ENCODE measurements around the gene UGCG.

The UGCG gene

DNA sequence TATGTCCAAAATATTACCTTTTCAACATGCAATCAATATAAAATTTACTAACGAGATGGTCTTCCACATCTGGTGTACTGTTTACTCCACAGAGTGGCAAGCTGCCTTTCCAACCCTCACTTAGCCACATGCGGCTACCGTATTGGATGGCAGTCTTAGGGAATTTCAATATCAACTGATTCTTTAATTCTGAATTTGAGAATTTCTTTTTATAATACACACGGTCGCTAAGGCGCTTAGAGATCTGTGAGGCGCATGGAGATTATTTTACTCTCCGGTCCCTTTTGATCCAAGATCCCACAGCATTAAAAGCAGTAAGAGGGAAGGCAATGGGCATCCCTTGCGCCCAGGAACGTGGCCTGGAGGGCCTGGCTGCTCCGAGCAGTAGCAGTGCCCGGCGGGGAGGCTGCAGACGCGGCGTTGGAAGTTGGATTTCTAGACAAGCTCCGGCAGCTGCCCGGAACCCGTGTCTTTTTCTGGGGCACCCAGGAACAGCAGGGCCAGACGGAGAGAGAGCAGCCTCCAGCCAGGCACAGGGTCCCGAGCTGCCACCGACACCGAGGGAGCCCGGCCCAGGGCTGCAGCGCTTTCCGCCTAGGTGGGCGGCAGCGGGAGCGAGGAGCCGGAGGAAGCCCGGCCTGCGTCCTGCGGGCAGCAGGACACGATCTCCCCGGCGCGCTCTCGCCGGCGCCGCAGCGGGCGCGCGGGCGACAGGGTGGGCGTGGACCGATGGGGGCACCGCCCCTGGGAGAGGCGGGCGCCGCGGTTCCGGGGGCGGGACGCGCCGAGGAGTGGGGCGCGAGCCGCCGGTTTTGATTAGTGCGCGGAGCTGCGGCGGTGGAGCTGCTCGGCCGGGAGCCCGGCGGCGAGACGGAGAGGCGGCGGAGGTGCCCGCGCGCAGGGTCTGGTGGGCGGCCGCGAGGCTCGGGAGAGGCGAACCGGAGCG is at the start of gene UGCG:
TSS of gene UGCG (plus strand) at position 819 of the 946 bp plus-strand sequence. CDS start 402 bp downstream, outside the sequence.
- TF ChIP-seq, protein P1, sequence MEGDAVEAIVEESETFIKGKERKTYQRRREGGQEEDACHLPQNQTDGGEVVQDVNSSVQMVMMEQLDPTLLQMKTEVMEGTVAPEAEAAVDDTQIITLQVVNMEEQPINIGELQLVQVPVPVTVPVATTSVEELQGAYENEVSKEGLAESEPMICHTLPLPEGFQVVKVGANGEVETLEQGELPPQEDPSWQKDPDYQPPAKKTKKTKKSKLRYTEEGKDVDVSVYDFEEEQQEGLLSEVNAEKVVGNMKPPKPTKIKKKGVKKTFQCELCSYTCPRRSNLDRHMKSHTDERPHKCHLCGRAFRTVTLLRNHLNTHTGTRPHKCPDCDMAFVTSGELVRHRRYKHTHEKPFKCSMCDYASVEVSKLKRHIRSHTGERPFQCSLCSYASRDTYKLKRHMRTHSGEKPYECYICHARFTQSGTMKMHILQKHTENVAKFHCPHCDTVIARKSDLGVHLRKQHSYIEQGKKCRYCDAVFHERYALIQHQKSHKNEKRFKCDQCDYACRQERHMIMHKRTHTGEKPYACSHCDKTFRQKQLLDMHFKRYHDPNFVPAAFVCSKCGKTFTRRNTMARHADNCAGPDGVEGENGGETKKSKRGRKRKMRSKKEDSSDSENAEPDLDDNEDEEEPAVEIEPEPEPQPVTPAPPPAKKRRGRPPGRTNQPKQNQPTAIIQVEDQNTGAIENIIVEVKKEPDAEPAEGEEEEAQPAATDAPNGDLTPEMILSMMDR (IDR thresholded peaks at IDR 0.05; ENCODE audit: insufficient read depth, low read length, poor library complexity, severe bottlenecking) = no peak
- TF ChIP-seq EZH2phosphoT487 (conservative IDR thresholded peaks at IDR 0.05; ENCODE audit: low read length) = no peak
- peak within 1 kb of the TSS; percentile 76 for H2AFZ ChIP-seq (ENCODE audit: low read depth, low read length, severe bottlenecking)
- peaks cover 43% of the 10 kb centered on the region for H3F3A ChIP-seq (ENCODE audit: insufficient read depth)
- peaks cover 14% of the 10 kb centered on the region for H4K20me1 ChIP-seq (ENCODE audit: low read depth, low read length)
- H3K27me3 ChIP-seq (ENCODE audit: low read length) = no peaks in the 10 kb centered on the region
- H3K4me3 ChIP-seq (ENCODE audit: insufficient read depth, low read length, poor library complexity, severe bottlenecking) = peak within 1 kb of the TSS; percentile 89
- H3K9me3 ChIP-seq (ENCODE audit: insufficient read depth, low read length) = no peaks in the 10 kb centered on the region
- peak within 1 kb of the TSS; percentile 85 for H3K9ac ChIP-seq (ENCODE audit: low read length)
- H3K79me2 ChIP-seq (ENCODE audit: insufficient read depth, low read length) = peaks cover 44% of the 10 kb centered on the region
- H3K9me2 ChIP-seq (replicated peaks; ENCODE audit: insufficient read depth, low read length) = no peaks in the 10 kb centered on the region
- peak within 1 kb of the TSS; percentile 82 for H3K4me2 ChIP-seq (ENCODE audit: low read depth, low read length, poor library complexity, severe bottlenecking)
- peaks cover 9% of the 10 kb centered on the region; the same call in 1 of the 2 replicates for H3K36me3 ChIP-seq (ENCODE audit: low read length)
- peak within 1 kb of the TSS; percentile 79 for H3K27ac ChIP-seq (ENCODE audit: low read depth, low read length)

DNA sequence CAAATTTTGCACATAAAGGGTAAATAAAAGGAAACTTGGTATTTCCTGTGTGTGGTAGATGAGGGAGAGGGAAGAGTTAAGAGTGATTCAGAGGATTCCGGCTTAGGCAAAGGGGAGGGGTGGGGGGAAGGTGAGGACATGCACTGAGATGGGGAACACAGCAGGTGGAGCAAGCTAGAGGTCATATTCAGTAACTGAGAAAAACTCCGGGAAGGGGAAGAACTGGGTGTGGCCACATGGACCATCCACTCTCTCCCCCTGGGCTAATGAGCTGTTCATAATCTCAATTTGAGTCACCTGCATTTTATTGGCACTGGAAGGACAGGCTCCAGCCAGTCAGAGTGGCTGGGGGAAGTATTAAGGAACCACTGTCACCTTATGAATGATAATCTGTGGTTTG is 45.1 kb upstream of the UGCG start:
- no peaks in the 10 kb centered on the region for H3K36me3 ChIP-seq (ENCODE audit: low read length)
- no peaks in the 10 kb centered on the region for H3F3A ChIP-seq (ENCODE audit: insufficient read depth)
- no peak for TF ChIP-seq EZH2phosphoT487 (conservative IDR thresholded peaks at IDR 0.05; ENCODE audit: low read length)
- TF ChIP-seq, protein P1 (IDR thresholded peaks at IDR 0.05; ENCODE audit: insufficient read depth, low read length, poor library complexity, severe bottlenecking) = no peak
- no peaks in the 10 kb centered on the region for H3K9me3 ChIP-seq (ENCODE audit: insufficient read depth, low read length)
- no peaks in the 10 kb centered on the region for H3K9me2 ChIP-seq (replicated peaks; ENCODE audit: insufficient read depth, low read length)
- no peaks in the 10 kb centered on the region for H3K27me3 ChIP-seq (ENCODE audit: low read length)
- H3K4me3 ChIP-seq (ENCODE audit: insufficient read depth, low read length, poor library complexity, severe bottlenecking) = no peak overlapping the region
- no peaks in the 10 kb centered on the region for H4K20me1 ChIP-seq (ENCODE audit: low read depth, low read length)
- H3K27ac ChIP-seq (ENCODE audit: low read depth, low read length) = no peak overlapping the region
- no peak overlapping the region for H3K4me2 ChIP-seq (ENCODE audit: low read depth, low read length, poor library complexity, severe bottlenecking)
- H3K9ac ChIP-seq (ENCODE audit: low read length) = no peak overlapping the region
- no peaks in the 10 kb centered on the region for H3K79me2 ChIP-seq (ENCODE audit: insufficient read depth, low read length)
- H2AFZ ChIP-seq (ENCODE audit: low read depth, low read length, severe bottlenecking) = no peak overlapping the region

DNA sequence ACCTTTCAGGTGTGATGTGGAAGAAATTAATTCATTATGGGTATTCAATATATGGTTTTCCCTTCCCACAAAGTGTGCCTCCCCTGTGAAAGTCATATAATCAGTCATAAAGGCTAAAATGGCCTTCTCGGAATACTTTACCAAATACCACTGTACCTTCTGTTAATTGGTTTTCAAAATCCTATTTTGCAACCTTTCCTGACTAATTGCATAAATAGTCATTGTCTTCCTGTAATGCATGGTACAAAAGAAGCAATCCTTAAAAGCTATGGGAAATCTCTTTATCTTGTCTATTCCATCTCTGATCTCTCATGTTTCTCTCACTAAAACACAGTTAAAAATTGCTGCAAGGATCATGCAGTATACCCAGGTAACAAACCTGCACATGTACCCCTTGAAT is 44.3 kb upstream of the UGCG start:
- H3K9me3 ChIP-seq (ENCODE audit: insufficient read depth, low read length) = no peaks in the 10 kb centered on the region
- no peaks in the 10 kb centered on the region for H3K9me2 ChIP-seq (replicated peaks; ENCODE audit: insufficient read depth, low read length)
- H3F3A ChIP-seq (ENCODE audit: insufficient read depth) = no peaks in the 10 kb centered on the region
- H2AFZ ChIP-seq (ENCODE audit: low read depth, low read length, severe bottlenecking) = no peak overlapping the region
- no peaks in the 10 kb centered on the region for H3K36me3 ChIP-seq (ENCODE audit: low read length)
- H3K79me2 ChIP-seq (ENCODE audit: insufficient read depth, low read length) = no peaks in the 10 kb centered on the region
- TF ChIP-seq, protein P1 (IDR thresholded peaks at IDR 0.05; ENCODE audit: insufficient read depth, low read length, poor library complexity, severe bottlenecking) = no peak
- no peak for TF ChIP-seq EZH2phosphoT487 (conservative IDR thresholded peaks at IDR 0.05; ENCODE audit: low read length)
- H3K9ac ChIP-seq (ENCODE audit: low read length) = no peak overlapping the region
- no peaks in the 10 kb centered on the region for H3K27me3 ChIP-seq (ENCODE audit: low read length)
- no peak overlapping the region for H3K4me3 ChIP-seq (ENCODE audit: insufficient read depth, low read length, poor library complexity, severe bottlenecking)
- H3K27ac ChIP-seq (ENCODE audit: low read depth, low read length) = no peak overlapping the region
- no peak overlapping the region for H3K4me2 ChIP-seq (ENCODE audit: low read depth, low read length, poor library complexity, severe bottlenecking)
- H4K20me1 ChIP-seq (ENCODE audit: low read depth, low read length) = no peaks in the 10 kb centered on the region

All from SU-DHL-6 (cell line).